SK-N-SH (cell line): ENCODE data around the gene TBX21. TPM values are rescaled to one million over a fixed set of nuclear protein-coding genes. Genes with fewer than 3 reads are reported as not detected.

ENCODE experiments used
- CTCF ChIA-PET: fragments of 300-600, 350-600 bp; formaldehyde crosslinking; extraction: SDS; loops from one replicate; lab custom pipeline; 2021; lab: Yijun Ruan, JAX
- POLR2A ChIA-PET: fragments of 350-600 bp; sonication (Branson Sonifier 250); formaldehyde crosslinking; extraction: SDS; loops from one replicate; lab custom pipeline; 2020; ENCODE audit warnings: antibody characterized with exemption, inconsistent platforms; lab: Yijun Ruan, JAX
- DNase-seq: peaks from one replicate; pipeline ENCODE4 v3.0.0; 2012
- H2AFZ ChIP-seq: fragments of 200-600 bp; sonication (generic); 2 replicates; pipeline ENCODE4 v1.8.1; 2016; ENCODE audit warnings: antibody characterized with exemption, mild to moderate bottlenecking, low read depth
- H3F3A ChIP-seq: fragments of 200-600 bp; sonication (generic); replicated peaks from 2 replicates; pipeline ENCODE3; 2016; ENCODE audit warnings: antibody characterized with exemption, mild to moderate bottlenecking; ENCODE audit not compliant: insufficient read depth
- H3K27ac ChIP-seq, 2 experiments: fragments of 200-500 bp in 1 of 2; fragments of 200-600 bp in 1 of 2; sonication (Bioruptor generic) in 1 of 2; sonication (generic), shearing (Covaris generic) in 1 of 2; 2 replicates each; pipeline versions ENCODE4 v1.5.1 to v1.6.1; 2014 to 2016; ENCODE audit warnings: low read depth in 2 of 2, inconsistent platforms in 1 of 2, low read length in 1 of 2, mild to moderate bottlenecking in 1 of 2, mixed read lengths in 1 of 2
- H3K27me3 ChIP-seq: fragments of 200-600 bp; sonication (generic), shearing (Covaris generic); 2 replicates; pipeline ENCODE4 v1.6.1; 2016; ENCODE audit warnings: mixed run types; ENCODE audit not compliant: insufficient read depth
- H3K36me3 ChIP-seq, 2 experiments: fragments of 200-500 bp in 1 of 2; fragments of 200-600 bp in 1 of 2; sonication (Bioruptor generic) in 1 of 2; sonication (generic) in 1 of 2; replicated peaks in 1 of 2; 2 replicates each; pipeline versions ENCODE3 to v1.5.1; 2014 to 2016; ENCODE audit warnings: low read length in 1 of 2, mild to moderate bottlenecking in 1 of 2; ENCODE audit not compliant: insufficient read depth in 2 of 2, control insufficient read depth in 1 of 2
- H3K4me1 ChIP-seq, 2 experiments: fragments of 200-500 bp in 1 of 2; fragments of 200-600 bp in 1 of 2; sonication (Bioruptor generic) in 1 of 2; sonication (generic), shearing (Covaris generic) in 1 of 2; 2 replicates each; pipeline versions ENCODE4 v1.5.1 to v1.6.1; 2014 to 2016; ENCODE audit warnings: low read depth in 1 of 2, low read length in 1 of 2, mixed run types in 1 of 2; ENCODE audit not compliant: insufficient read depth in 2 of 2, control insufficient read depth in 1 of 2
- H3K4me2 ChIP-seq: fragments of 200-600 bp; sonication (generic), shearing (Covaris generic); 2 replicates; pipeline ENCODE4 v1.6.1; 2017; ENCODE audit warnings: mixed run types
- H3K4me3 ChIP-seq, 2 experiments: fragments of 200-500 bp in 1 of 2; fragments of 200-600 bp in 1 of 2; sonication (Bioruptor generic) in 1 of 2; sonication (generic), shearing (Covaris generic) in 1 of 2; 2 replicates each; pipeline versions ENCODE4 v1.5.1 to v1.8.1; 2014 to 2016; ENCODE audit warnings: low read depth in 2 of 2, inconsistent platforms in 1 of 2, low read length in 1 of 2, mild to moderate bottlenecking in 1 of 2, mixed read lengths in 1 of 2, moderate library complexity in 1 of 2
- H3K79me2 ChIP-seq: fragments of 200-600 bp; sonication (generic); 2 replicates; pipeline ENCODE4 v1.8.1; 2017; ENCODE audit warnings: mild to moderate bottlenecking; ENCODE audit not compliant: insufficient read depth
- H3K9ac ChIP-seq: fragments of 200-600 bp; sonication (generic); 2 replicates; pipeline ENCODE4 v1.6.1; 2017; ENCODE audit warnings: mixed run types
- H3K9me2 ChIP-seq: fragments of 200-600 bp; sonication (generic); 2 replicates; pipeline ENCODE4 v1.6.1; 2017; ENCODE audit warnings: mixed run types
- H3K9me3 ChIP-seq: fragments of 200-600 bp; sonication (generic); 2 replicates; pipeline ENCODE4 v1.6.1; 2017; ENCODE audit warnings: mixed run types, mild to moderate bottlenecking, moderate library complexity
- H4K20me1 ChIP-seq: fragments of 200-600 bp; sonication (generic); 2 replicates; pipeline ENCODE4 v1.6.1; 2017; ENCODE audit warnings: mild to moderate bottlenecking, mixed run types; ENCODE audit not compliant: insufficient read depth
- CHD2 ChIP-seq: fragments of 150-350 bp; IDR thresholded peaks from 2 replicates; pipeline ENCODE4 v1.6.1; 2018; ENCODE audit warnings: low read length; ENCODE audit not compliant: partially characterized antibody
- EP300 ChIP-seq, 2 experiments: IDR thresholded peaks; 2 replicates each; pipeline versions ENCODE4 v1.4.0 to v1.6.1; 2012; ENCODE audit warnings: borderline replicate concordance in 1 of 2, low read depth in 1 of 2, low read length in 1 of 2
- FOXM1 ChIP-seq: IDR thresholded peaks from 2 replicates; pipeline ENCODE4 v1.4.0; 2012; ENCODE audit warnings: low read depth, mild to moderate bottlenecking
- GATA2 ChIP-seq: sonication (generic); formaldehyde crosslinking; IDR thresholded peaks from 2 replicates; pipeline ENCODE4 v1.5.0; 2020; ENCODE audit warnings: mild to moderate bottlenecking, missing genetic modification reagents
- JUND ChIP-seq: IDR thresholded peaks from 2 replicates; pipeline ENCODE4 v1.4.0; 2012
- MEF2A ChIP-seq: IDR thresholded peaks from 2 replicates; pipeline ENCODE4 v1.4.0; 2012; ENCODE audit warnings: low read depth, borderline replicate concordance
- MXI1 ChIP-seq: IDR thresholded peaks from 2 replicates; pipeline ENCODE4 v1.6.1; 2012; ENCODE audit warnings: mild to moderate bottlenecking, low read depth, low read length, improper control_type of control experiment
- NRF1 ChIP-seq: IDR thresholded peaks from 2 replicates; pipeline ENCODE4 v1.6.1; 2012; ENCODE audit warnings: low read depth, mild to moderate bottlenecking, low read length
- RAD21 ChIP-seq: IDR thresholded peaks from 2 replicates; pipeline ENCODE4 v1.6.1; 2012; ENCODE audit warnings: mild to moderate bottlenecking, low read length
- REST ChIP-seq: IDR thresholded peaks from 2 replicates; pipeline ENCODE4 v1.6.1; 2012; ENCODE audit warnings: mild to moderate bottlenecking, low read depth, low read length, moderate library complexity
- RXRA ChIP-seq: IDR thresholded peaks from 2 replicates; pipeline ENCODE4 v1.4.0; 2012; ENCODE audit warnings: low read depth, mild to moderate bottlenecking, borderline replicate concordance
- SIN3A ChIP-seq: IDR thresholded peaks from 2 replicates; pipeline ENCODE4 v1.6.1; 2012; ENCODE audit warnings: low read depth, mild to moderate bottlenecking, low read length, moderate library complexity, borderline replicate concordance
- SMC3 ChIP-seq: IDR thresholded peaks from 2 replicates; pipeline ENCODE4 v1.6.1; 2012; ENCODE audit warnings: low read depth, low read length, improper control_type of control experiment
- TAF1 ChIP-seq: IDR thresholded peaks from 2 replicates; pipeline ENCODE4 v1.6.1; 2012; ENCODE audit warnings: low read depth, mild to moderate bottlenecking, low read length, moderate library complexity, borderline replicate concordance
- TEAD4 ChIP-seq: IDR thresholded peaks from 2 replicates; pipeline ENCODE4 v1.4.0; 2012; ENCODE audit warnings: mild to moderate bottlenecking, borderline replicate concordance; ENCODE audit not compliant: insufficient read depth
- USF1 ChIP-seq: IDR thresholded peaks from 2 replicates; pipeline ENCODE4 v1.4.0; 2012; ENCODE audit warnings: low read depth, borderline replicate concordance
- WGBS: methylation state at CpG from one replicate; pipeline ENCODE4 v1.1.6; 2017; ENCODE audit warnings: low lambda C conversion rate; 5-methylcytosine and 5-hydroxymethylcytosine counted together
- polyA plus RNA-seq, 3 experiments: library from polyadenylated mRNA; depleted of rRNA; stranded (reverse); fragments of >200 nt; gene quantifications; 2 replicates each; pipeline ENCODE4 v1.2.3, GENCODE V29; 2012
- TF ChIP-seq, protein P1 (sequence below): IDR thresholded peaks from 2 replicates; pipeline ENCODE4 v1.4.0; 2012; ENCODE audit warnings: low read depth, borderline replicate concordance
- TF ChIP-seq, protein P2 (sequence below): IDR thresholded peaks from 2 replicates; pipeline ENCODE4 v1.4.0; 2012; ENCODE audit warnings: low read depth
- TF ChIP-seq, protein P3 (sequence below): fragments of 200-600 bp; sonication (generic); IDR thresholded peaks from 2 replicates; pipeline ENCODE4 v1.6.1; 2017; ENCODE audit warnings: antibody characterized with exemption, mild to moderate bottlenecking, moderate library complexity
- TF ChIP-seq, protein P4 (sequence below): fragments of 150-350 bp; IDR thresholded peaks from 2 replicates; pipeline ENCODE4 v1.6.1; 2016; ENCODE audit warnings: mild to moderate bottlenecking, low read depth, low read length

Gene TBX21
- polyA plus RNA-seq, 1 of the 3 experiments (the other 2 are of a cell fraction), result not detected

GRCh38 chr17:47694581-47695428 is 38.2 kb upstream of the TBX21 start:
- Histone ChIP-seq H3K4me3 (peak overlapping the region; percentile 60 to 70), H3K27me3 (no peaks in the 10 kb centered on the region), H4K20me1 (peaks cover 7% of the 10 kb centered on the region; the same call in 1 of the 2 replicates), H3K27ac (peak overlapping the region in 1 of 2 experiments; percentile 87; a peak in 2 of 4 replicates), H3K9me2 (no peaks in the 10 kb centered on the region), H3K9ac (peak overlapping the region; percentile 66), H3K4me2 (peak overlapping the region; percentile 97), H3F3A (peaks cover 17% of the 10 kb centered on the region), H3K79me2 (no peaks in the 10 kb centered on the region), H3K4me1 (peaks cover 14 to 23% of the 10 kb centered on the region in 2 experiments; a peak in 3 of 4 replicates), H3K9me3 (no peaks in the 10 kb centered on the region), H2AFZ (peak overlapping the region; percentile 52; the same call in 1 of the 2 replicates), H3K36me3 (peaks cover 6 to 10% of the 10 kb centered on the region in 2 experiments)
- no peak for TF ChIP-seq GATA2 (CRISPR knock-in tag)
- TF ChIP-seq, protein P1, sequence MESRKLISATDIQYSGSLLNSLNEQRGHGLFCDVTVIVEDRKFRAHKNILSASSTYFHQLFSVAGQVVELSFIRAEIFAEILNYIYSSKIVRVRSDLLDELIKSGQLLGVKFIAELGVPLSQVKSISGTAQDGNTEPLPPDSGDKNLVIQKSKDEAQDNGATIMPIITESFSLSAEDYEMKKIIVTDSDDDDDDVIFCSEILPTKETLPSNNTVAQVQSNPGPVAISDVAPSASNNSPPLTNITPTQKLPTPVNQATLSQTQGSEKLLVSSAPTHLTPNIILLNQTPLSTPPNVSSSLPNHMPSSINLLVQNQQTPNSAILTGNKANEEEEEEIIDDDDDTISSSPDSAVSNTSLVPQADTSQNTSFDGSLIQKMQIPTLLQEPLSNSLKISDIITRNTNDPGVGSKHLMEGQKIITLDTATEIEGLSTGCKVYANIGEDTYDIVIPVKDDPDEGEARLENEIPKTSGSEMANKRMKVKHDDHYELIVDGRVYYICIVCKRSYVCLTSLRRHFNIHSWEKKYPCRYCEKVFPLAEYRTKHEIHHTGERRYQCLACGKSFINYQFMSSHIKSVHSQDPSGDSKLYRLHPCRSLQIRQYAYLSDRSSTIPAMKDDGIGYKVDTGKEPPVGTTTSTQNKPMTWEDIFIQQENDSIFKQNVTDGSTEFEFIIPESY, result no peak
- no peak for TF ChIP-seq RXRA
- TF ChIP-seq, protein P2, sequence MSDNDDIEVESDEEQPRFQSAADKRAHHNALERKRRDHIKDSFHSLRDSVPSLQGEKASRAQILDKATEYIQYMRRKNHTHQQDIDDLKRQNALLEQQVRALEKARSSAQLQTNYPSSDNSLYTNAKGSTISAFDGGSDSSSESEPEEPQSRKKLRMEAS, result peak; percentile 88
- TF ChIP-seq TEAD4, result no peak
- TF ChIP-seq RAD21, result no peak
- TF ChIP-seq, protein P3, sequence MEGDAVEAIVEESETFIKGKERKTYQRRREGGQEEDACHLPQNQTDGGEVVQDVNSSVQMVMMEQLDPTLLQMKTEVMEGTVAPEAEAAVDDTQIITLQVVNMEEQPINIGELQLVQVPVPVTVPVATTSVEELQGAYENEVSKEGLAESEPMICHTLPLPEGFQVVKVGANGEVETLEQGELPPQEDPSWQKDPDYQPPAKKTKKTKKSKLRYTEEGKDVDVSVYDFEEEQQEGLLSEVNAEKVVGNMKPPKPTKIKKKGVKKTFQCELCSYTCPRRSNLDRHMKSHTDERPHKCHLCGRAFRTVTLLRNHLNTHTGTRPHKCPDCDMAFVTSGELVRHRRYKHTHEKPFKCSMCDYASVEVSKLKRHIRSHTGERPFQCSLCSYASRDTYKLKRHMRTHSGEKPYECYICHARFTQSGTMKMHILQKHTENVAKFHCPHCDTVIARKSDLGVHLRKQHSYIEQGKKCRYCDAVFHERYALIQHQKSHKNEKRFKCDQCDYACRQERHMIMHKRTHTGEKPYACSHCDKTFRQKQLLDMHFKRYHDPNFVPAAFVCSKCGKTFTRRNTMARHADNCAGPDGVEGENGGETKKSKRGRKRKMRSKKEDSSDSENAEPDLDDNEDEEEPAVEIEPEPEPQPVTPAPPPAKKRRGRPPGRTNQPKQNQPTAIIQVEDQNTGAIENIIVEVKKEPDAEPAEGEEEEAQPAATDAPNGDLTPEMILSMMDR, result no peak
- no peak for TF ChIP-seq CHD2
- no peak for TF ChIP-seq MEF2A
- TF ChIP-seq JUND, result no peak
- no peak for TF ChIP-seq SMC3
- no peak for TF ChIP-seq REST
- TF ChIP-seq NRF1, result peak; percentile 50
- TF ChIP-seq USF1, result peak; percentile 84
- no peak for TF ChIP-seq TAF1
- TF ChIP-seq SIN3A, result peak; percentile 24; the same call in 1 of the 2 replicates
- TF ChIP-seq, protein P4, sequence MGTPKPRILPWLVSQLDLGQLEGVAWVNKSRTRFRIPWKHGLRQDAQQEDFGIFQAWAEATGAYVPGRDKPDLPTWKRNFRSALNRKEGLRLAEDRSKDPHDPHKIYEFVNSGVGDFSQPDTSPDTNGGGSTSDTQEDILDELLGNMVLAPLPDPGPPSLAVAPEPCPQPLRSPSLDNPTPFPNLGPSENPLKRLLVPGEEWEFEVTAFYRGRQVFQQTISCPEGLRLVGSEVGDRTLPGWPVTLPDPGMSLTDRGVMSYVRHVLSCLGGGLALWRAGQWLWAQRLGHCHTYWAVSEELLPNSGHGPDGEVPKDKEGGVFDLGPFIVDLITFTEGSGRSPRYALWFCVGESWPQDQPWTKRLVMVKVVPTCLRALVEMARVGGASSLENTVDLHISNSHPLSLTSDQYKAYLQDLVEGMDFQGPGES, result no peak
- peak; percentile 84 for TF ChIP-seq MXI1
- no peak for TF ChIP-seq EP300 (IDR thresholded peaks at IDR 0.05; ENCODE audit: borderline replicate concordance in 1 of 2, low read depth in 1 of 2, low read length in 1 of 2)
- no peak for TF ChIP-seq FOXM1
- ChIA-PET CTCF (interaction anchor here (1.2 to 11.3 kb wide), 7 partner anchors 18 to 108 kb away, joined by 3 to 211 read pairs (median 22); no protein-coding TSS in a partner anchor), POLR2A (interaction anchor here (0.9 to 1.1 kb wide), 4 partner anchors 9 to 127 kb away, joined by 3 read pairs; partner anchors contain the start of genes KPNB1 and OSBPL7)
- WGBS, result 22% methylated on average over 45 of the region's 65 CpGs
- DNase-seq, result peak; percentile 92
